Activated CD4-positive, alpha-beta T cell treated with anti-CD3 and anti-CD28 coated beads, Interleukin-2, amount 50 U/mL, for 48 hours (primary cell): ENCODE measurements around the gene BTNL8.
"Not testable (repeated sequence)": the region's sequence is repeated elsewhere in the genome, so short reads cannot be mapped to it uniquely, and the experiment has no call there.

Source experiments
- DNase-seq, 2 experiments: peaks; one replicate each; pipeline ENCODE4 v3.0.0-alpha.2; 2020

BTNL8 gene

GRCh38 chr5:180885845-180886529 is 13.0 kb upstream of the BTNL8 start:
- not testable (repeated sequence) for DNase-seq

- DNase-seq = no peak
Measured at GRCh38 chr5:180889381-180889780, 9.6 kb upstream of the BTNL8 start.

GRCh38 chr5:180895330-180895729 is 3.6 kb upstream of the BTNL8 start:
- not testable (repeated sequence) for DNase-seq

GRCh38 chr5:180900178-180900577 is 1.2 kb downstream of the BTNL8 start:
- DNase-seq = no peak

- no peak for DNase-seq
Measured at GRCh38 chr5:180901319-180902009, 2.5 kb downstream of the BTNL8 start.

GRCh38 chr5:180908400-180908799 is 9.4 kb downstream of the BTNL8 start:
- DNase-seq = no peak

GRCh38 chr5:180908998-180909731 is 10.2 kb downstream of the BTNL8 start:
- no peak for DNase-seq

GRCh38 chr5:180909782-180910181 is 10.8 kb downstream of the BTNL8 start:
- no peak for DNase-seq

GRCh38 chr5:180910182-180910581 is 11.2 kb downstream of the BTNL8 start:
- no peak for DNase-seq

GRCh38 chr5:180910735-180911134 is 11.8 kb downstream of the BTNL8 start:
- no peak for DNase-seq

GRCh38 chr5:180914646-180915045 is 15.7 kb downstream of the BTNL8 start:
- DNase-seq = no peak

GRCh38 chr5:180915924-180916323 is 17.0 kb downstream of the BTNL8 start:
- no peak for DNase-seq

GRCh38 chr5:180918380-180918779 is 19.4 kb downstream of the BTNL8 start:
- DNase-seq = no peak

- no peak for DNase-seq
Measured at GRCh38 chr5:180920710-180921109, 21.8 kb downstream of the BTNL8 start.

GRCh38 chr5:180922932-180923331 is 24.0 kb downstream of the BTNL8 start:
- DNase-seq = no peak

GRCh38 chr5:180932660-180933059 is 33.7 kb downstream of the BTNL8 start:
- DNase-seq = no peak

GRCh38 chr5:180935203-180935602 is 36.2 kb downstream of the BTNL8 start:
- no peak for DNase-seq

GRCh38 chr5:180938294-180938693 is 39.3 kb downstream of the BTNL8 start:
- DNase-seq = no peak

GRCh38 chr5:180950291-180950949 is 51.5 kb downstream of the BTNL8 start:
- no peak for DNase-seq

- DNase-seq = no peak
Measured at GRCh38 chr5:180959661-180960060, 60.7 kb downstream of the BTNL8 start.

GRCh38 chr5:180960209-180960608 is 61.2 kb downstream of the BTNL8 start:
- DNase-seq = no peak

GRCh38 chr5:180969406-180969805 is 70.4 kb downstream of the BTNL8 start:
- no peak for DNase-seq

- DNase-seq = no peak
Measured at GRCh38 chr5:180970336-180970735, 71.4 kb downstream of the BTNL8 start.
